ENCODE data around the gene PTH2R. TPM values are rescaled to one million over a fixed set of nuclear protein-coding genes. Genes with fewer than 3 reads are reported as not detected.
"Not testable (repeated sequence)": the region's sequence is repeated elsewhere in the genome, so short reads cannot be mapped to it uniquely, and the experiment has no call there.

Gene PTH2R
- total RNA-seq, 1 donor from 2014 or later: not detected

DNA sequence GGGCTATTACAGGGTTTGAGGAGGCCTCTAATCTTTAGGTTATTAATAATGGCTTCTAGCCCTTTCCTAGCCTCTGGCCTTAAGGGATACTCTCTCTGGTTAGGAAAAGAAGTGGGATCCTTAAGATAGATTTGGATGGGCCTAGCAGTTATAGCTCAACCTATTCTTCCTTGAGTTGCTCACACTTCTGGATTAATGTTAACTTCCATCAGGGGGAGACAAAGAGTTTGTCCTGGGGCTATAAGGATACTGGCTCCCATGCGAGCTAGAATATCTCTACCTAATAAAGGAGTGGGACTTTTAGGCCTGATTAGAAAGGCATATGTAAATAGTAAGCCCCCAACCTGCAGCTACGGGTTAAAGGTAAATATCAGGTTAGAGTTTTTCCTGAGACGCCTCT, 14.3 kb upstream of the PTH2R start:
- Histone ChIP-seq H3K27me3 (no peaks in the 10 kb centered on the region), H3K27ac (no peak overlapping the region), H3K36me3 (no peaks in the 10 kb centered on the region), H3K4me1 (no peaks in the 10 kb centered on the region), H3K9me3 (peaks cover 7% of the 10 kb centered on the region), H3K4me3 (no peak overlapping the region)
- TF ChIP-seq POLR2A (IDR thresholded peaks at IDR 0.05): no peak
- TF ChIP-seq, protein P1, sequence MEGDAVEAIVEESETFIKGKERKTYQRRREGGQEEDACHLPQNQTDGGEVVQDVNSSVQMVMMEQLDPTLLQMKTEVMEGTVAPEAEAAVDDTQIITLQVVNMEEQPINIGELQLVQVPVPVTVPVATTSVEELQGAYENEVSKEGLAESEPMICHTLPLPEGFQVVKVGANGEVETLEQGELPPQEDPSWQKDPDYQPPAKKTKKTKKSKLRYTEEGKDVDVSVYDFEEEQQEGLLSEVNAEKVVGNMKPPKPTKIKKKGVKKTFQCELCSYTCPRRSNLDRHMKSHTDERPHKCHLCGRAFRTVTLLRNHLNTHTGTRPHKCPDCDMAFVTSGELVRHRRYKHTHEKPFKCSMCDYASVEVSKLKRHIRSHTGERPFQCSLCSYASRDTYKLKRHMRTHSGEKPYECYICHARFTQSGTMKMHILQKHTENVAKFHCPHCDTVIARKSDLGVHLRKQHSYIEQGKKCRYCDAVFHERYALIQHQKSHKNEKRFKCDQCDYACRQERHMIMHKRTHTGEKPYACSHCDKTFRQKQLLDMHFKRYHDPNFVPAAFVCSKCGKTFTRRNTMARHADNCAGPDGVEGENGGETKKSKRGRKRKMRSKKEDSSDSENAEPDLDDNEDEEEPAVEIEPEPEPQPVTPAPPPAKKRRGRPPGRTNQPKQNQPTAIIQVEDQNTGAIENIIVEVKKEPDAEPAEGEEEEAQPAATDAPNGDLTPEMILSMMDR (IDR thresholded peaks at IDR 0.05): no peak
- TF ChIP-seq POLR2AphosphoS5 (IDR thresholded peaks at IDR 0.05; ENCODE audit: insufficient read depth in 1 of 2, low read depth in 1 of 2): no peak
- intact Hi-C loops (cut with DNase I): no loop called here
- no peak for DNase-seq (ENCODE audit: extremely low spot score in 2 of 2)

- DNase-seq (ENCODE audit: extremely low spot score in 2 of 2); H3K27me3 ChIP-seq; H3K9me3 ChIP-seq; intact Hi-C loops (cut with DNase I); H3K4me3 ChIP-seq; H3K36me3 ChIP-seq; H3K4me1 ChIP-seq; H3K27ac ChIP-seq: not testable (repeated sequence)
Measured at GRCh38 chr2:208396796-208397195, 9.8 kb upstream of the PTH2R start.

- Histone ChIP-seq H3K27ac (no peak overlapping the region), H3K9me3 (peaks cover 4% of the 10 kb centered on the region), H3K27me3 (no peaks in the 10 kb centered on the region), H3K4me1 (no peaks in the 10 kb centered on the region), H3K4me3 (no peak overlapping the region), H3K36me3 (no peaks in the 10 kb centered on the region)
- TF ChIP-seq POLR2AphosphoS5 (IDR thresholded peaks at IDR 0.05; ENCODE audit: insufficient read depth in 1 of 2, low read depth in 1 of 2) (no peak), POLR2A (IDR thresholded peaks at IDR 0.05) (no peak)
- TF ChIP-seq, protein P1 (IDR thresholded peaks at IDR 0.05): no peak
- no peak for DNase-seq (ENCODE audit: extremely low spot score in 2 of 2)
- intact Hi-C loops (cut with DNase I): no loop called here
Measured at GRCh38 chr2:208399201-208399600, 7.4 kb upstream of the PTH2R start.

DNA sequence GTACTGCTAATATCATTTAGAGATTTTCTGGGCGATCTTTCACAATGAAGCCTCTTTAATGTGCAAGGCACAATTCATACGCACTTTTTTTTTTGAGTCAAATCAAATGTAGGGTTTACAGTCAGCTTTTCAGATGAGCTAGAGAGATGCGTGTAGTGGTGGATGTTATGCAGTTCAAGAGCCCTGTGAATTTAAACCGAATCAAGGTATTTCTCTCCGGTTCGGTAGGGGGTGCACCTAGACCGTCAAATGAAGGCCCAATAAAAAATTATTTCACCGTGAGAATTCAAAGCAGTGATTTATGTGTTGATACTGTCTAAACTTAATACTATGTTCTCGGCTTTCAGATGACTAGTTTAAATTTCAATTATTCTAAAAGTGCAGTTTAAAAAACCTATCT, 1.1 kb downstream of the PTH2R start:
- peaks cover 12% of the 10 kb centered on the region for H3K4me1 ChIP-seq
- no peaks in the 10 kb centered on the region for H3K27me3 ChIP-seq
- no peak overlapping the region for H3K4me3 ChIP-seq
- no peaks in the 10 kb centered on the region for H3K9me3 ChIP-seq
- TF ChIP-seq POLR2AphosphoS5 (IDR thresholded peaks at IDR 0.05; ENCODE audit: insufficient read depth in 1 of 2, low read depth in 1 of 2): no peak
- TF ChIP-seq, protein P1 (IDR thresholded peaks at IDR 0.05): no peak
- TF ChIP-seq POLR2A (IDR thresholded peaks at IDR 0.05): no peak
- H3K36me3 ChIP-seq: no peaks in the 10 kb centered on the region
- no peak for DNase-seq (ENCODE audit: extremely low spot score in 2 of 2)
- intact Hi-C loops (cut with DNase I): no loop called here
- H3K27ac ChIP-seq: no peak overlapping the region

GRCh38 chr2:208413931-208414330, 7.3 kb downstream of the PTH2R start:
- no peak overlapping the region for H3K4me3 ChIP-seq
- no peaks in the 10 kb centered on the region for H3K36me3 ChIP-seq
- TF ChIP-seq POLR2AphosphoS5 (IDR thresholded peaks at IDR 0.05; ENCODE audit: insufficient read depth in 1 of 2, low read depth in 1 of 2): no peak
- TF ChIP-seq, protein P1 (IDR thresholded peaks at IDR 0.05): no peak
- no peak for TF ChIP-seq POLR2A (IDR thresholded peaks at IDR 0.05)
- intact Hi-C loops (cut with DNase I): no loop called here
- DNase-seq (ENCODE audit: extremely low spot score in 2 of 2): no peak
- no peaks in the 10 kb centered on the region for H3K4me1 ChIP-seq
- H3K27me3 ChIP-seq: no peaks in the 10 kb centered on the region
- no peaks in the 10 kb centered on the region for H3K9me3 ChIP-seq
- no peak overlapping the region for H3K27ac ChIP-seq

GRCh38 chr2:208415255-208415654, 8.7 kb downstream of the PTH2R start:
- H3K36me3 ChIP-seq: no peaks in the 10 kb centered on the region
- DNase-seq (ENCODE audit: extremely low spot score in 2 of 2): no peak
- no peak overlapping the region for H3K27ac ChIP-seq
- intact Hi-C loops (cut with DNase I): no loop called here
- H3K27me3 ChIP-seq: no peaks in the 10 kb centered on the region
- TF ChIP-seq POLR2A (IDR thresholded peaks at IDR 0.05) (no peak), POLR2AphosphoS5 (IDR thresholded peaks at IDR 0.05; ENCODE audit: insufficient read depth in 1 of 2, low read depth in 1 of 2) (no peak)
- TF ChIP-seq, protein P1 (IDR thresholded peaks at IDR 0.05): no peak
- H3K4me3 ChIP-seq: no peak overlapping the region
- no peaks in the 10 kb centered on the region for H3K9me3 ChIP-seq
- no peaks in the 10 kb centered on the region for H3K4me1 ChIP-seq
